SK-N-SH (cell line): ENCODE data around the gene TRIM67. TPM values are rescaled to one million over a fixed set of nuclear protein-coding genes. Genes with fewer than 3 reads are reported as not detected.

ENCODE experiments used
- CTCF ChIA-PET: fragments of 300-600, 350-600 bp; formaldehyde crosslinking; extraction: SDS; loops from one replicate; lab custom pipeline; 2021; lab: Yijun Ruan, JAX
- POLR2A ChIA-PET: fragments of 350-600 bp; sonication (Branson Sonifier 250); formaldehyde crosslinking; extraction: SDS; loops from one replicate; lab custom pipeline; 2020; ENCODE audit warnings: antibody characterized with exemption, inconsistent platforms; lab: Yijun Ruan, JAX
- DNase-seq: peaks from one replicate; pipeline ENCODE4 v3.0.0; 2012
- H2AFZ ChIP-seq: fragments of 200-600 bp; sonication (generic); 2 replicates; pipeline ENCODE4 v1.8.1; 2016; ENCODE audit warnings: antibody characterized with exemption, mild to moderate bottlenecking, low read depth
- H3F3A ChIP-seq: fragments of 200-600 bp; sonication (generic); replicated peaks from 2 replicates; pipeline ENCODE3; 2016; ENCODE audit warnings: antibody characterized with exemption, mild to moderate bottlenecking; ENCODE audit not compliant: insufficient read depth
- H3K27ac ChIP-seq, 2 experiments: fragments of 200-500 bp in 1 of 2; fragments of 200-600 bp in 1 of 2; sonication (Bioruptor generic) in 1 of 2; sonication (generic), shearing (Covaris generic) in 1 of 2; 2 replicates each; pipeline versions ENCODE4 v1.5.1 to v1.6.1; 2014 to 2016; ENCODE audit warnings: low read depth in 2 of 2, inconsistent platforms in 1 of 2, low read length in 1 of 2, mild to moderate bottlenecking in 1 of 2, mixed read lengths in 1 of 2
- H3K27me3 ChIP-seq: fragments of 200-600 bp; sonication (generic), shearing (Covaris generic); 2 replicates; pipeline ENCODE4 v1.6.1; 2016; ENCODE audit warnings: mixed run types; ENCODE audit not compliant: insufficient read depth
- H3K36me3 ChIP-seq, 2 experiments: fragments of 200-500 bp in 1 of 2; fragments of 200-600 bp in 1 of 2; sonication (Bioruptor generic) in 1 of 2; sonication (generic) in 1 of 2; replicated peaks in 1 of 2; 2 replicates each; pipeline versions ENCODE3 to v1.5.1; 2014 to 2016; ENCODE audit warnings: low read length in 1 of 2, mild to moderate bottlenecking in 1 of 2; ENCODE audit not compliant: insufficient read depth in 2 of 2, control insufficient read depth in 1 of 2
- H3K4me1 ChIP-seq, 2 experiments: fragments of 200-500 bp in 1 of 2; fragments of 200-600 bp in 1 of 2; sonication (Bioruptor generic) in 1 of 2; sonication (generic), shearing (Covaris generic) in 1 of 2; 2 replicates each; pipeline versions ENCODE4 v1.5.1 to v1.6.1; 2014 to 2016; ENCODE audit warnings: low read depth in 1 of 2, low read length in 1 of 2, mixed run types in 1 of 2; ENCODE audit not compliant: insufficient read depth in 2 of 2, control insufficient read depth in 1 of 2
- H3K4me2 ChIP-seq: fragments of 200-600 bp; sonication (generic), shearing (Covaris generic); 2 replicates; pipeline ENCODE4 v1.6.1; 2017; ENCODE audit warnings: mixed run types
- H3K4me3 ChIP-seq, 2 experiments: fragments of 200-500 bp in 1 of 2; fragments of 200-600 bp in 1 of 2; sonication (Bioruptor generic) in 1 of 2; sonication (generic), shearing (Covaris generic) in 1 of 2; 2 replicates each; pipeline versions ENCODE4 v1.5.1 to v1.8.1; 2014 to 2016; ENCODE audit warnings: low read depth in 2 of 2, inconsistent platforms in 1 of 2, low read length in 1 of 2, mild to moderate bottlenecking in 1 of 2, mixed read lengths in 1 of 2, moderate library complexity in 1 of 2
- H3K79me2 ChIP-seq: fragments of 200-600 bp; sonication (generic); 2 replicates; pipeline ENCODE4 v1.8.1; 2017; ENCODE audit warnings: mild to moderate bottlenecking; ENCODE audit not compliant: insufficient read depth
- H3K9ac ChIP-seq: fragments of 200-600 bp; sonication (generic); 2 replicates; pipeline ENCODE4 v1.6.1; 2017; ENCODE audit warnings: mixed run types
- H3K9me2 ChIP-seq: fragments of 200-600 bp; sonication (generic); 2 replicates; pipeline ENCODE4 v1.6.1; 2017; ENCODE audit warnings: mixed run types
- H3K9me3 ChIP-seq: fragments of 200-600 bp; sonication (generic); 2 replicates; pipeline ENCODE4 v1.6.1; 2017; ENCODE audit warnings: mixed run types, mild to moderate bottlenecking, moderate library complexity
- H4K20me1 ChIP-seq: fragments of 200-600 bp; sonication (generic); 2 replicates; pipeline ENCODE4 v1.6.1; 2017; ENCODE audit warnings: mild to moderate bottlenecking, mixed run types; ENCODE audit not compliant: insufficient read depth
- CHD2 ChIP-seq: fragments of 150-350 bp; IDR thresholded peaks from 2 replicates; pipeline ENCODE4 v1.6.1; 2018; ENCODE audit warnings: low read length; ENCODE audit not compliant: partially characterized antibody
- EP300 ChIP-seq, 2 experiments: IDR thresholded peaks; 2 replicates each; pipeline versions ENCODE4 v1.4.0 to v1.6.1; 2012; ENCODE audit warnings: borderline replicate concordance in 1 of 2, low read depth in 1 of 2, low read length in 1 of 2
- EZH2phosphoT487 ChIP-seq: fragments of 200-600 bp; sonication (generic); IDR thresholded peaks from 2 replicates; pipeline ENCODE4 v1.6.1; 2017; ENCODE audit warnings: low read depth, mixed run types, mild to moderate bottlenecking, antibody characterized with exemption, moderate library complexity, borderline replicate concordance
- FOSL2 ChIP-seq: IDR thresholded peaks from 2 replicates; pipeline ENCODE4 v1.4.0; 2012; ENCODE audit warnings: low read depth, mild to moderate bottlenecking, moderate library complexity, borderline replicate concordance
- FOXJ3 ChIP-seq: sonication (generic); formaldehyde crosslinking; IDR thresholded peaks from 2 replicates; pipeline ENCODE4 v1.5.1; 2020; ENCODE audit warnings: mild to moderate bottlenecking, missing genetic modification reagents
- GATA2 ChIP-seq: sonication (generic); formaldehyde crosslinking; IDR thresholded peaks from 2 replicates; pipeline ENCODE4 v1.5.0; 2020; ENCODE audit warnings: mild to moderate bottlenecking, missing genetic modification reagents
- IRF3 ChIP-seq: fragments of 150-350 bp; IDR thresholded peaks from 2 replicates; pipeline ENCODE4 v1.6.1; 2016; ENCODE audit warnings: mild to moderate bottlenecking, low read depth, low read length
- JUND ChIP-seq: IDR thresholded peaks from 2 replicates; pipeline ENCODE4 v1.4.0; 2012
- MAX ChIP-seq: IDR thresholded peaks from 2 replicates; pipeline ENCODE4 v1.4.0; 2012; ENCODE audit warnings: low read depth
- MEF2A ChIP-seq: IDR thresholded peaks from 2 replicates; pipeline ENCODE4 v1.4.0; 2012; ENCODE audit warnings: low read depth, borderline replicate concordance
- NRF1 ChIP-seq: IDR thresholded peaks from 2 replicates; pipeline ENCODE4 v1.6.1; 2012; ENCODE audit warnings: low read depth, mild to moderate bottlenecking, low read length
- PBX3 ChIP-seq: IDR thresholded peaks from 2 replicates; pipeline ENCODE4; 2012
- POLR2AphosphoS5 ChIP-seq: IDR thresholded peaks from 2 replicates; pipeline ENCODE4 v1.6.1; 2012; ENCODE audit warnings: low read depth, low read length
- RFX5 ChIP-seq: IDR thresholded peaks from 2 replicates; pipeline ENCODE4 v1.6.1; 2012; ENCODE audit warnings: mild to moderate bottlenecking, improper control_type of control experiment, low read length
- SMC3 ChIP-seq: IDR thresholded peaks from 2 replicates; pipeline ENCODE4 v1.6.1; 2012; ENCODE audit warnings: low read depth, low read length, improper control_type of control experiment
- TEAD4 ChIP-seq: IDR thresholded peaks from 2 replicates; pipeline ENCODE4 v1.4.0; 2012; ENCODE audit warnings: mild to moderate bottlenecking, borderline replicate concordance; ENCODE audit not compliant: insufficient read depth
- WGBS: methylation state at CpG from one replicate; pipeline ENCODE4 v1.1.6; 2017; ENCODE audit warnings: low lambda C conversion rate; 5-methylcytosine and 5-hydroxymethylcytosine counted together
- polyA plus RNA-seq, 3 experiments: library from polyadenylated mRNA; depleted of rRNA; stranded (reverse); fragments of >200 nt; gene quantifications; 2 replicates each; pipeline ENCODE4 v1.2.3, GENCODE V29; 2012
- TF ChIP-seq, protein P1 (sequence below): fragments of 200-600 bp; sonication (generic); IDR thresholded peaks from 2 replicates; pipeline ENCODE4 v1.6.1; 2017; ENCODE audit warnings: antibody characterized with exemption, mild to moderate bottlenecking, moderate library complexity

TRIM67 gene
- polyA plus RNA-seq, 1 of the 3 experiments (the other 2 are of a cell fraction), result not detected

DNA sequence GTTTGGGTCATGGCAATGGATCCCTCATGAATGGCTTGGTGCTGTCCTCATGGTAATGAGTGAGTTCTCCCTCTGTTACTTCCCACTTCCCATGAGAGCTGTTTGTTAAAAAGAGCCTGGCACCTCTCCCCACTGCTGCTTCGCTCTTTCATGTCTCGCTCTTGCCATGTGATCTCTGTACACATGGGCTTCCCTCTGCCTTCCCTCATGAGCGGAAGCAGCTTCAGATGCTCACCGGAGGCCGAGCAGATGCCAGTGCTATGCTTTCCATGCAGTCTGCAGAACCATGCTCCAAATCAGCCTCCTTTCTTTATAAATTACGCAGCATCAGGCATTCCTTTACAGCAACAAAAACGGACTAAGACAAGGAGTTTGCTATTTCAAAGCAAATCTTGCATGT, 64.3 kb downstream of the TRIM67 start:
- POLR2A ChIA-PET, result no interaction called here

DNA sequence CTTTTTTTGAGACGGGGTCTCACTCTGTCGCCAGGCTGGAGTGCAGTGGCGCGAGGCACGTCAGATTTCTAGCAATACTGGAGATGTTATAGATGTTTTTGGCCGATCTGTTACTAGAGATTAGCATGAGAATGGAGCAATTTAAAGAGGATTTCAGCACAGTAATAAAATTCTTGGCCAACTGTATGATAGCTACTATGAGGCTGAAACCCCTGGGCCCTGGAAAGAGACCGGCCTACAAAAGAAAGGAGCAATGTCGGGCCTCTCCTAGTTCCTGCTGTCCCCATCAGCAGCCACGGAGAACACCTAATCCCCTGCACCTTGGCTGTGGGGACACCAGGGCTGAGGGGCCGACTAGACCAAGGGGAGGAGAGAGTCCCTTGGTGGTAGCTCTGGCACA, 69.7 kb downstream of the TRIM67 start:
- H3K4me3 ChIP-seq, result no peak overlapping the region
- H3K9me2 ChIP-seq, result no peaks in the 10 kb centered on the region
- no peak overlapping the region for H2AFZ ChIP-seq
- H3F3A ChIP-seq, result no peaks in the 10 kb centered on the region
- H3K27me3 ChIP-seq, result no peaks in the 10 kb centered on the region
- CTCF ChIA-PET, result interaction anchor here (0.9 kb wide), 1 partner anchor 30 kb away, joined by 3 read pairs; no protein-coding TSS in a partner anchor
- over 99% methylated on average over 10 of the region's 10 CpGs for WGBS
- peaks cover 11 to 39% of the 10 kb centered on the region in 2 experiments for H3K36me3 ChIP-seq
- no peaks in the 10 kb centered on the region for H3K4me1 ChIP-seq
- no peak for DNase-seq
- no peak overlapping the region for H3K9ac ChIP-seq
- H3K79me2 ChIP-seq, result peaks cover 25% of the 10 kb centered on the region; the same call in 1 of the 2 replicates
- no peaks in the 10 kb centered on the region for H4K20me1 ChIP-seq
- H3K4me2 ChIP-seq, result no peak overlapping the region
- TF ChIP-seq SMC3 (no peak), MAX (no peak), RFX5 (no peak), IRF3 (no peak), POLR2AphosphoS5 (no peak), NRF1 (no peak), GATA2 (CRISPR knock-in tag) (no peak), CHD2 (no peak), FOSL2 (no peak), JUND (no peak), FOXJ3 (CRISPR knock-in tag) (no peak), MEF2A (no peak), EP300 (IDR thresholded peaks at IDR 0.05; ENCODE audit: borderline replicate concordance in 1 of 2, low read depth in 1 of 2, low read length in 1 of 2) (no peak), TEAD4 (no peak), PBX3 (no peak)
- TF ChIP-seq, protein P1, sequence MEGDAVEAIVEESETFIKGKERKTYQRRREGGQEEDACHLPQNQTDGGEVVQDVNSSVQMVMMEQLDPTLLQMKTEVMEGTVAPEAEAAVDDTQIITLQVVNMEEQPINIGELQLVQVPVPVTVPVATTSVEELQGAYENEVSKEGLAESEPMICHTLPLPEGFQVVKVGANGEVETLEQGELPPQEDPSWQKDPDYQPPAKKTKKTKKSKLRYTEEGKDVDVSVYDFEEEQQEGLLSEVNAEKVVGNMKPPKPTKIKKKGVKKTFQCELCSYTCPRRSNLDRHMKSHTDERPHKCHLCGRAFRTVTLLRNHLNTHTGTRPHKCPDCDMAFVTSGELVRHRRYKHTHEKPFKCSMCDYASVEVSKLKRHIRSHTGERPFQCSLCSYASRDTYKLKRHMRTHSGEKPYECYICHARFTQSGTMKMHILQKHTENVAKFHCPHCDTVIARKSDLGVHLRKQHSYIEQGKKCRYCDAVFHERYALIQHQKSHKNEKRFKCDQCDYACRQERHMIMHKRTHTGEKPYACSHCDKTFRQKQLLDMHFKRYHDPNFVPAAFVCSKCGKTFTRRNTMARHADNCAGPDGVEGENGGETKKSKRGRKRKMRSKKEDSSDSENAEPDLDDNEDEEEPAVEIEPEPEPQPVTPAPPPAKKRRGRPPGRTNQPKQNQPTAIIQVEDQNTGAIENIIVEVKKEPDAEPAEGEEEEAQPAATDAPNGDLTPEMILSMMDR, result no peak
- TF ChIP-seq, all 33 proteins: peak for 0
- no peak overlapping the region for H3K27ac ChIP-seq
- POLR2A ChIA-PET, result no interaction called here
- H3K9me3 ChIP-seq, result no peaks in the 10 kb centered on the region

More for the DNA sequence above, 64.3 kb downstream of the TRIM67 start:
- Histone ChIP-seq H3K79me2 (peaks cover 6% of the 10 kb centered on the region; the same call in 1 of the 2 replicates), H3K4me1 (no peaks in the 10 kb centered on the region), H3K9ac (no peak overlapping the region), H3K9me3 (no peaks in the 10 kb centered on the region), H4K20me1 (no peaks in the 10 kb centered on the region), H3K36me3 (peaks cover 28 to 56% of the 10 kb centered on the region in 2 experiments), H3K9me2 (no peaks in the 10 kb centered on the region), H3K4me3 (no peak overlapping the region), H3K27ac (no peak overlapping the region), H3K4me2 (no peak overlapping the region), H3K27me3 (no peaks in the 10 kb centered on the region), H2AFZ (no peak overlapping the region), H3F3A (no peaks in the 10 kb centered on the region)
- WGBS, result 83% methylated on average over 7 of the region's 7 CpGs
- TF ChIP-seq CHD2 (no peak), EZH2phosphoT487 (no peak), IRF3 (no peak), TEAD4 (no peak)
- CTCF ChIA-PET, result interaction anchor here (1.3 to 2.8 kb wide), 3 partner anchors 9 to 428 kb away, joined by 3 to 15 read pairs (median 4); no protein-coding TSS in a partner anchor
- DNase-seq, result no peak
